ENCODE data around the gene PGAP2. TPM values are rescaled to one million over a fixed set of nuclear protein-coding genes. Genes with fewer than 3 reads are reported as not detected.

PGAP2 gene
- total RNA-seq, 1 experiment from 2014 or later, result 35.2 TPM

DNA sequence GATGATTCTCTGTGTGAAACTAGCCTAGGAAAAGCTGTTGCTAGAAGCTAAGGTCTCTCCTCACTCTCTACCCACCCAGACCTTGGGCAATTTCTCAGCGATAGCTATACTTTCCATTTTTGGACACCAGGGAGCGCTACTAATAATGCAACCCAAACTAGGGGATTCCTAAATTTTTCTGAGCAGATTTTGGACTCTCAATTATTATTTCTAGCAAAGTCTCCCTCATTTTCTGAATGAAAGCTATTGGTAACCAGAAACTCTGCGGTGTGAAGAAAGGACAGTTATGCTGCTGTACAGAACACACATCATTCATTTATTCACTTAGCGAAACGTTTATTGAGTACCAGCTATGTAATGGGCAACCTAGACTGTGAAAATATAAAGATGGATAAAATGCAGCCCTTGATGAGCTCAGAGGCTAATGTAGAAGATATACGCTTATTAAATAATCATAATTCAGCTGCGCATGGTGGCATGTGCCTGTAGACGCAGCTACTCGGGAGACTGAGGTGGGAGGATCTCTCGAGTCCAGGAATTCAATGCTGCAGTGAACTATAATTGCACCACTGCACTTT is 41.0 kb downstream of the PGAP2 start:
- peak; percentile 63 for DNase-seq

DNA sequence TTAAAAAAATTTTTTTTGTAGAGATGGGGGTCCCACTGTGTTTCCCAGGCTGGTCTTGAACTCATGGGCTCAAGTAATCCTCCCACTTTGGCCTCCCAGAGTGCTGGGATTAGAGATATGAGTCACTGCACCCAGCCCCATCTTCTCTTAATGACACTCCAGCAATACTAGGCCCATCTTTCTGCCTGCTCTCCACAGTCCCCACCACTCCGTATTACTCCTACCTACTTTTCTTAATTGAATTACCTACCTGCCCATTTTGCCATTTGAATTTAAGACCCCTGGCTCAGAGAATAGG is 45.1 kb downstream of the PGAP2 start:
- intact Hi-C loops (cut with micrococcal nuclease; ENCODE audit: unreplicated experiment), result no loop called here

More for the DNA sequence above, 41.0 kb downstream of the PGAP2 start:
- intact Hi-C loops (cut with micrococcal nuclease; ENCODE audit: unreplicated experiment), result loop anchor here (1.0 kb wide), 1 partner anchor 223 kb away; no protein-coding TSS in a partner anchor
- Mint-ChIP-seq H3K4me1 (ENCODE audit: low read depth, unreplicated experiment) (peaks cover 9% of the 10 kb centered on the region), H3K36me3 (ENCODE audit: insufficient read depth, unreplicated experiment) (peaks cover 2% of the 10 kb centered on the region), H3K27me3 (ENCODE audit: unreplicated experiment) (no peaks in the 10 kb centered on the region), H3K9me3 (ENCODE audit: low read depth, unreplicated experiment) (no peaks in the 10 kb centered on the region), H3K27ac (ENCODE audit: unreplicated experiment) (no peak overlapping the region), H3K4me3 (ENCODE audit: low read depth, unreplicated experiment) (no peak overlapping the region)
- no TSS peak for BruUV-seq (replicated peaks)
- CTCF ChIA-PET, result interaction anchor here (0.6 to 3.3 kb wide), 12 partner anchors 8 to 224 kb away, joined by 3 to 50 read pairs (median 4); partner anchors contain the start of gene RHOG
- TF ChIP-seq, protein P1, sequence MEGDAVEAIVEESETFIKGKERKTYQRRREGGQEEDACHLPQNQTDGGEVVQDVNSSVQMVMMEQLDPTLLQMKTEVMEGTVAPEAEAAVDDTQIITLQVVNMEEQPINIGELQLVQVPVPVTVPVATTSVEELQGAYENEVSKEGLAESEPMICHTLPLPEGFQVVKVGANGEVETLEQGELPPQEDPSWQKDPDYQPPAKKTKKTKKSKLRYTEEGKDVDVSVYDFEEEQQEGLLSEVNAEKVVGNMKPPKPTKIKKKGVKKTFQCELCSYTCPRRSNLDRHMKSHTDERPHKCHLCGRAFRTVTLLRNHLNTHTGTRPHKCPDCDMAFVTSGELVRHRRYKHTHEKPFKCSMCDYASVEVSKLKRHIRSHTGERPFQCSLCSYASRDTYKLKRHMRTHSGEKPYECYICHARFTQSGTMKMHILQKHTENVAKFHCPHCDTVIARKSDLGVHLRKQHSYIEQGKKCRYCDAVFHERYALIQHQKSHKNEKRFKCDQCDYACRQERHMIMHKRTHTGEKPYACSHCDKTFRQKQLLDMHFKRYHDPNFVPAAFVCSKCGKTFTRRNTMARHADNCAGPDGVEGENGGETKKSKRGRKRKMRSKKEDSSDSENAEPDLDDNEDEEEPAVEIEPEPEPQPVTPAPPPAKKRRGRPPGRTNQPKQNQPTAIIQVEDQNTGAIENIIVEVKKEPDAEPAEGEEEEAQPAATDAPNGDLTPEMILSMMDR (IDR thresholded peaks at IDR 0.05; ENCODE audit: unreplicated experiment), result no peak

GRCh38 chr11:3853899-3854659 is 45.7 kb downstream of the PGAP2 start:
- TF ChIP-seq, protein P1 (IDR thresholded peaks at IDR 0.05; ENCODE audit: unreplicated experiment), result no peak
- no TSS peak for BruUV-seq (replicated peaks)
- CTCF ChIA-PET, result interaction anchor here (0.6 to 2.8 kb wide), 17 partner anchors 11 to 219 kb away, joined by 3 to 41 read pairs (median 7); partner anchors contain the start of gene RHOG
- intact Hi-C loops (cut with micrococcal nuclease; ENCODE audit: unreplicated experiment), result no loop called here
- no peaks in the 10 kb centered on the region for H3K27me3 Mint-ChIP-seq (ENCODE audit: unreplicated experiment)
- no peaks in the 10 kb centered on the region for H3K9me3 Mint-ChIP-seq (ENCODE audit: low read depth, unreplicated experiment)
- H3K27ac Mint-ChIP-seq (ENCODE audit: unreplicated experiment), result peak overlapping the region; percentile 58
- peaks cover 24% of the 10 kb centered on the region for H3K4me1 Mint-ChIP-seq (ENCODE audit: low read depth, unreplicated experiment)
- DNase-seq, result no peak
- peaks cover 30% of the 10 kb centered on the region for H3K36me3 Mint-ChIP-seq (ENCODE audit: insufficient read depth, unreplicated experiment)
- peak overlapping the region; percentile 92 for H3K4me3 Mint-ChIP-seq (ENCODE audit: low read depth, unreplicated experiment)

More for the DNA sequence above, 45.1 kb downstream of the PGAP2 start:
- Mint-ChIP-seq H3K27me3 (ENCODE audit: unreplicated experiment) (no peaks in the 10 kb centered on the region), H3K27ac (ENCODE audit: unreplicated experiment) (no peak overlapping the region), H3K36me3 (ENCODE audit: insufficient read depth, unreplicated experiment) (peaks cover 27% of the 10 kb centered on the region), H3K9me3 (ENCODE audit: low read depth, unreplicated experiment) (no peaks in the 10 kb centered on the region), H3K4me3 (ENCODE audit: low read depth, unreplicated experiment) (no peak overlapping the region), H3K4me1 (ENCODE audit: low read depth, unreplicated experiment) (peaks cover 18% of the 10 kb centered on the region)
- CTCF ChIA-PET, result interaction anchor here (2.2 to 2.8 kb wide), 2 partner anchors 12 to 220 kb away, joined by 15 to 41 read pairs; partner anchors contain the start of gene RHOG
- no peak for DNase-seq
- BruUV-seq (replicated peaks), result no TSS peak
- TF ChIP-seq, protein P1 (IDR thresholded peaks at IDR 0.05; ENCODE audit: unreplicated experiment), result no peak

GRCh38 chr11:3854660-3854976 is 46.3 kb downstream of the PGAP2 start:
- Mint-ChIP-seq H3K4me3 (ENCODE audit: low read depth, unreplicated experiment) (peak overlapping the region; percentile 92), H3K27ac (ENCODE audit: unreplicated experiment) (no peak overlapping the region), H3K27me3 (ENCODE audit: unreplicated experiment) (no peaks in the 10 kb centered on the region), H3K9me3 (ENCODE audit: low read depth, unreplicated experiment) (no peaks in the 10 kb centered on the region), H3K36me3 (ENCODE audit: insufficient read depth, unreplicated experiment) (peaks cover 31% of the 10 kb centered on the region), H3K4me1 (ENCODE audit: low read depth, unreplicated experiment) (peaks cover 30% of the 10 kb centered on the region)
- no peak for DNase-seq
- BruUV-seq (replicated peaks), result no TSS peak
- CTCF ChIA-PET, result interaction anchor here (0.6 to 2.8 kb wide), 21 partner anchors 10 to 219 kb away, joined by 3 to 41 read pairs (median 6); partner anchors contain the start of gene RHOG
- intact Hi-C loops (cut with micrococcal nuclease; ENCODE audit: unreplicated experiment), result no loop called here
- TF ChIP-seq, protein P1 (IDR thresholded peaks at IDR 0.05; ENCODE audit: unreplicated experiment), result no peak

Measured in Calu3 (cell line).